HG02588 (cell line): Measurements from ENCODE around the gene EXOC6B.

Experiments used
- ATAC-seq: cut with Tn5 transposase; IDR thresholded peaks from one replicate; pipeline ENCODE4 v1.9.1; 2021; ENCODE audit warnings: mild to moderate bottlenecking, moderate library complexity; ENCODE audit not compliant: unreplicated experiment

The EXOC6B gene

GRCh38 chr2:72139874-72140620 is 685.8 kb downstream of the EXOC6B start:
- no peak for ATAC-seq

- ATAC-seq: no peak
Observed at GRCh38 chr2:72139471-72139873, 686.4 kb downstream of the EXOC6B start.

- ATAC-seq: no peak
Observed at GRCh38 chr2:72138921-72139381, 686.9 kb downstream of the EXOC6B start.

GRCh38 chr2:72138011-72138881 is 687.6 kb downstream of the EXOC6B start:
- no peak for ATAC-seq

- ATAC-seq: peak; percentile 88
Observed at GRCh38 chr2:72137498-72138010, 688.3 kb downstream of the EXOC6B start.

GRCh38 chr2:72136933-72137497 is 688.8 kb downstream of the EXOC6B start:
- no peak for ATAC-seq

GRCh38 chr2:72136331-72136730 is 689.5 kb downstream of the EXOC6B start:
- ATAC-seq: no peak

- ATAC-seq: no peak
Observed at GRCh38 chr2:72135921-72136320, 689.9 kb downstream of the EXOC6B start.

- ATAC-seq: no peak
Observed at GRCh38 chr2:72134997-72135800, 690.6 kb downstream of the EXOC6B start.

GRCh38 chr2:72134408-72134996 is 691.3 kb downstream of the EXOC6B start:
- no peak for ATAC-seq

GRCh38 chr2:72133721-72134407 is 692.0 kb downstream of the EXOC6B start:
- ATAC-seq: no peak

GRCh38 chr2:72132981-72133720 is 692.7 kb downstream of the EXOC6B start:
- ATAC-seq: no peak

GRCh38 chr2:72131916-72132841 is 693.7 kb downstream of the EXOC6B start:
- ATAC-seq: no peak

GRCh38 chr2:72131371-72131891 is 694.4 kb downstream of the EXOC6B start:
- ATAC-seq: no peak

- ATAC-seq: no peak
Observed at GRCh38 chr2:72130659-72131360, 695.0 kb downstream of the EXOC6B start.

- ATAC-seq: no peak
Observed at GRCh38 chr2:72129681-72130340, 696.0 kb downstream of the EXOC6B start.
